GM21528 (cell line): ENCODE measurements around the gene MTA3.

ENCODE experiments used
- ATAC-seq: cut with Tn5 transposase; IDR thresholded peaks from one replicate; pipeline ENCODE4 v1.9.1; 2021; ENCODE audit warnings: mild to moderate bottlenecking, moderate library complexity; ENCODE audit not compliant: unreplicated experiment, low FRiP score

The MTA3 gene

GRCh38 chr2:42794271-42795046 lies 226.0 kb downstream of the MTA3 start:
- no peak for ATAC-seq

DNA sequence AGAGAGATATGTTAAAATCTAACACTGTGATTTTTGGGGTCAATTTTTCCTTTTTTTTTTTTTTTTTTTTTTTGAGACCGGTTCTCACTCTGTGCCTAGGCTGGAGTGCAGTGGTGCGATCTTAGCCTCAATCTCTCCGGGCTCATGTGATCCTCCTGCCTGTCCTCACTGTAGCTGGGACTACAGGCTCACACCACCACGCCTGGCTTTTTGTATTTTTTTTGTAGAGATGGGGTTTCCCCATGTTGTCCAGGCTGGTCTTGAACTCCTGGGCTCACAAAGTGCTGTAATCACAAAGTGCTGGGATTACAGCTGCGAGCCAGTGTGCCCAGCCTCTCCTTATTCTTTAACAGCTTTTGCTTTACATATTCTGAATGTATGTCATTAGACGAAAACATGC lies 226.8 kb downstream of the MTA3 start:
- no peak for ATAC-seq

- ATAC-seq = no peak
These were observed 227.4 kb downstream of the MTA3 start for GRCh38 chr2:42795841-42796301.

DNA sequence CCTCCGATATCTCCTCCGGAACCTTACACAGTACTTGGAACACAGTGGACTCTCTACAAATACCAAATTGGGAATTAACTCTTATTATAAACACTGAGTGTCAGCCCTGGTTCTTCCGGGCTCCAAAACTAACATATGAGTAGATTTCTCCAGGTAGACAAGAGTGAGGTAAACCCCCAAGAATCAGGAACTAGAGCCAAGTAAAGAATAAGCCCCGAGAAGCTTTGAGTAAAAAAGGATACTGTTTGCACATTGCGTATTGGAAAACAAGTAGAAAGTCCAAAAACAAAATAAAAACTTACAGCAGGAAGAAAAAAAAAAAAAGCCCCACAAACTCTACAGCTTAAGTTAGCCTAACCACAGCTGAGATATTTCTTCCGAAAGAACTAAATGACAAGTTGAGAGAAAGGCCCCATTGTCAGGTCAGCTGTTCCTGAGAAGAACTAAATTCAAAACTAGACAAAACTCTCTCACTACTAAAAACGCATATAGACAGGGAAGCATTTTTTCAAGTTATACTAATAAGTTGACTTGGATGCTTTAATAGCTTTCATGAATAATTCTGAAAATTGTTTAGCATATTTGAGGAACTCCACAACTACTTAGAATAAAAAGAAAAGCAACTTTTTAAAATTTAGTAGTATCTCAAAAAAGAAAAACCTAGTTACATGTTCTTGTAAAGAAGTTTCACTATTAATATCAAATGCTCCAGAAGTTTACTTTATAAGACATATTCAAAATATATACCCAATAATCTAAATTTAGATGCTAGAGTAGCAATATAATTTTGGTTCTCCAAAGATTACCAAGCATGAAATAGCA lies 228.2 kb downstream of the MTA3 start:
- ATAC-seq = no peak

- no peak for ATAC-seq
These were observed 228.8 kb downstream of the MTA3 start for GRCh38 chr2:42797281-42797680.

DNA sequence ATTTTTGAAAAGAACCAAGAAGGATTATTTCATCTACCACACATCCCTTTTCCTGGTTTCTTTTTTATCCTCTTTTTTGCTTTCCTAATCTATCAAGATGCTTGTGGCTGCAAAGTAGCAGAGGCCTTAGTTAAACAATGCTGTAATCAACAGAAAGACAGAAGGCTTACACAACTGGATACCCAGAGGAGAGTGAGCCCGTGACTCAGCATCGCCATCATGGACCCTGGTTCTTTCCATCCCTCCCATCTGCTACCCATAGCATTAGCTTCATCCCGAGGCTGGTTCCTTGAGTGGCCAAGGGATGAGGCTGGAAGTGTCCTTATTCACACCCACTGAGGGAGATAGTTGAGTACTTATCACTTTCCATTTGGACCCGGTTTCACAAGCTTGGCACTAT lies 231.4 kb downstream of the MTA3 start:
- ATAC-seq = no peak

DNA sequence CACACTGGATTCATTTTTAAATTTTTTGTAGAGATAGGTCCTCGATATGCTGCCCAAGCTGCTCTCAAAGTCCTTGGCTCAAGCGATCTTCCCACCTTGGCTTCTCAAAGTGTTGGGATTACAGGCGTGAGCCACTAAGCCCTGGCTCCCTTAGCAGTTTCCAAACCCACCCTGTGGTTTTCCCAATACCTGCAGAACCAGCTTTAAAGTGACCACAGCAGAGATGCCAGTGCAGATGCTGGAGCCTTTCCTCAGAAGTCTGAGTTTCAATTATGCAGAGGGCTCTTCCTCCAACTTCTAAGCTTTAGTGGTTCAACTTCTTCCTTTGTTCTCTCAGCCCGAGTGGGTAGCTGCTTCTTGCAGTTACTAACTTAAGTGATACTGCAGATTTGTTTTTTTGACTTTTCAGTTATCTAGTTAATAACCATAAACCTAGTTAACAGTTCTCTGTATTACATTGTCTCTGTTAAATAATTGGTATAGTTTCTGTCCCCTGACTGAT lies 232.1 kb downstream of the MTA3 start:
- ATAC-seq = no peak

GRCh38 chr2:42800981-42801380 lies 232.5 kb downstream of the MTA3 start:
- no peak for ATAC-seq

DNA sequence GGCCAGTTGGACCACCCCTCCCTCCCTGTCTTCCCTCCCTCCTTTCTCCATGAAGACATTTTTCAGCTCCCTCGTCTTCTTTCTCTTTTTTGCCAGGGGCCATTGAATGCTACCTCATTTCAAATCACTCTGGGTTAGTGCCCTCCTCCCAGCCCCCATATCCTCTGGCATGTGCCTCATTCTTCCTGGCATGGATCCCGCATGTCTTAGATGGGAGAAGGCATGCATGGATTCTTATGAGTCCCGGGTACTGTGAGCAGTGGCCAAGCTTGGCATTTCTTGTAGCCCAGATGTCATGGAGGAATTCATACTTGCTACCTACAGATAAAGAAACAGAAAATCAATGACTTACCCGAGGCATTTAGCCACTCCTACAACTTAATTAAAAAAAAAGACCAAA lies 232.9 kb downstream of the MTA3 start:
- no peak for ATAC-seq

GRCh38 chr2:42802150-42802549 lies 233.7 kb downstream of the MTA3 start:
- ATAC-seq = no peak

- no peak for ATAC-seq
These were observed 235.9 kb downstream of the MTA3 start for GRCh38 chr2:42804338-42804737.

- ATAC-seq = no peak
These were observed 236.5 kb downstream of the MTA3 start for GRCh38 chr2:42804891-42805290.
